GM12875 (cell line): ENCODE data around the gene SFSWAP.
"Not testable (repeated sequence)": the region's sequence is repeated elsewhere in the genome, so short reads cannot be mapped to it uniquely, and the experiment has no call there.

ENCODE experiments used
- H3K4me3 ChIP-seq: one replicate; pipeline ENCODE4 v1.5.1; 2011; ENCODE audit warnings: low read depth, low read length, control low read depth
- TF ChIP-seq, protein P1 (sequence below): IDR thresholded peaks from 2 replicates; pipeline ENCODE4 v1.5.1; 2011; ENCODE audit warnings: low read depth, mild to moderate bottlenecking, control low read depth, inconsistent platforms, low read length, moderate library complexity, borderline replicate concordance; ENCODE audit not compliant: insufficient read depth

SFSWAP gene

DNA sequence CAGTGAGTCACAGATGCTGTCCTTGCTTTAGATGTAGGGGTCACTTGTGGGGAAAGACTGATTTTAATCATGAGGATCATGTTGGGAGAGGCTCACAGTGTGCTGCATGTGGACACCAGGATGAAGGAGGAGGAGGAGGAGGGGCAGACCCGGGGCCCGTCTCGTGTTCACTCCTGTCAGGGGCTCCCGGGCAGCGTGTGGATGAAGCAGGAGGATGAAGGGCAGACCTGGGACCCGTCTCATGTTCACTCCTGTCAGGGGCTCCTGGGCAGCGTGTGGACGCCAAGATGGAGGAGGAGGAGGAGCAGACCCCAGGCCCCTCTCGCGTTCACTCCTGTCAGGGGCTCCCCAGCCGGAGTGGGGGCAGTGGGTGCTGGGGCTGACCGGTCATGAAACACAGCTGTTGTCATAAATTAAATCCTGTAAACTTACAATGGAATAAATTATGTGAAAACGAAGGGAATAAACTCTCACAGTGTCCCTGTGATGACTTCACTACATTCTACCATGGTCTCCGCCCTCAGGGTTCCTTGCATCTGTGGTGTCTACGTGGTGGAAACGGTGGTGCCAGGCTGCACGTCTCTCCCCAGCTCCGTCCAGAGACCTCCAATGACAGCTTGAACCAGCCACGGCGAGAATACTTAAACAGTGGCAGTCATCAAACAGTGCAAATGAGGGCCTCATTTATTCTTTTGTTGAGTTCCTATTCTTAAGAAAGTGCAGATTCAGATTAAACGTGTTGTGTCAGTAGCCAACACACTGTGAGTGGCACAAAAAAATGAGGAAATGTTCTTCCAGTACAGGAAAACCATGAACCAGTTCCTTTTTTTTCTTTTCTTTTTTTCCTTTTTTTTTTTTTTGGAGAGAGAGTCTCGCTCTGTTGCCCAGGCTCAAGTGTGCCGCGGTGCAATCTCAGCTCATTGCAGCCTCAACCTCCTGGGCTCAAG is 37.7 kb upstream of the SFSWAP start:
- H3K4me3 ChIP-seq: no peak overlapping the region
- TF ChIP-seq, protein P1, sequence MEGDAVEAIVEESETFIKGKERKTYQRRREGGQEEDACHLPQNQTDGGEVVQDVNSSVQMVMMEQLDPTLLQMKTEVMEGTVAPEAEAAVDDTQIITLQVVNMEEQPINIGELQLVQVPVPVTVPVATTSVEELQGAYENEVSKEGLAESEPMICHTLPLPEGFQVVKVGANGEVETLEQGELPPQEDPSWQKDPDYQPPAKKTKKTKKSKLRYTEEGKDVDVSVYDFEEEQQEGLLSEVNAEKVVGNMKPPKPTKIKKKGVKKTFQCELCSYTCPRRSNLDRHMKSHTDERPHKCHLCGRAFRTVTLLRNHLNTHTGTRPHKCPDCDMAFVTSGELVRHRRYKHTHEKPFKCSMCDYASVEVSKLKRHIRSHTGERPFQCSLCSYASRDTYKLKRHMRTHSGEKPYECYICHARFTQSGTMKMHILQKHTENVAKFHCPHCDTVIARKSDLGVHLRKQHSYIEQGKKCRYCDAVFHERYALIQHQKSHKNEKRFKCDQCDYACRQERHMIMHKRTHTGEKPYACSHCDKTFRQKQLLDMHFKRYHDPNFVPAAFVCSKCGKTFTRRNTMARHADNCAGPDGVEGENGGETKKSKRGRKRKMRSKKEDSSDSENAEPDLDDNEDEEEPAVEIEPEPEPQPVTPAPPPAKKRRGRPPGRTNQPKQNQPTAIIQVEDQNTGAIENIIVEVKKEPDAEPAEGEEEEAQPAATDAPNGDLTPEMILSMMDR: no peak

DNA sequence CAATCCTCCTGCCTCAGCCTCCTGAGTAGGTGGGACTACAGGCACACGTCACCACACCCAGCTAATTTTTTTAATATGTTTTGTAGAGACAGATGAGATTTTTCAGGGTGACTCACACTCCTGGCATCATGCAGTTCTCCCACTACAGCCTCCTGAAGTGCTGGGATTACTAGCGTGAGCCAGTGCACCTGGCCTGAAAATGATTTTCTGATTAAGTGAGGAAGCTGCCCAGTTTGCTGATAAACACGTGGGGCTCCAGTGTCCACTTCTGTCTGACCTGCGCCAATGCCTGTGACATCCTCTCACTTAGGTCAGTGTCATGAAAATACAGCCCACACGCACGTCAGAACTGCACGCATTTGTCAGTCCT is 37.0 kb upstream of the SFSWAP start:
- TF ChIP-seq, protein P1: no peak
- no peak overlapping the region for H3K4me3 ChIP-seq

DNA sequence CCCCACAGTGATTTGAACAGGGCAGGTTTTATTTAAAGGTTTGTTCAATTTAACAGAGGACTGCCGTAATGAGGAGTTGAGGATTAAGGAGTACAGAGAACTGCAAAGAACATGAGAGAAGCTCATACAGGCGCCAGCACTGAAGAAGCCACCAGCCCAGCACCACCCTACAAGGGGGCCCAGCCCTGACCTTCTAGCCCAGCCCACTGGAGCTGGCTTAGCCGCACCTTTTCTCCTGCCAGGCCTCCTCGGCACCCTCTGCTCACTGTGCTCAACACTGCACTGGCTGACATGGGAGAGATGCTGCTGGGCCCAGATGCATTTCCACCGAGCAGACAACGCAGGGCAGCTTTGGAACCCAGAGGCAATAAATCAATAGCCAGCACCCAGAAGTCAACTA is 36.5 kb upstream of the SFSWAP start:
- H3K4me3 ChIP-seq: no peak overlapping the region
- TF ChIP-seq, protein P1: no peak

DNA sequence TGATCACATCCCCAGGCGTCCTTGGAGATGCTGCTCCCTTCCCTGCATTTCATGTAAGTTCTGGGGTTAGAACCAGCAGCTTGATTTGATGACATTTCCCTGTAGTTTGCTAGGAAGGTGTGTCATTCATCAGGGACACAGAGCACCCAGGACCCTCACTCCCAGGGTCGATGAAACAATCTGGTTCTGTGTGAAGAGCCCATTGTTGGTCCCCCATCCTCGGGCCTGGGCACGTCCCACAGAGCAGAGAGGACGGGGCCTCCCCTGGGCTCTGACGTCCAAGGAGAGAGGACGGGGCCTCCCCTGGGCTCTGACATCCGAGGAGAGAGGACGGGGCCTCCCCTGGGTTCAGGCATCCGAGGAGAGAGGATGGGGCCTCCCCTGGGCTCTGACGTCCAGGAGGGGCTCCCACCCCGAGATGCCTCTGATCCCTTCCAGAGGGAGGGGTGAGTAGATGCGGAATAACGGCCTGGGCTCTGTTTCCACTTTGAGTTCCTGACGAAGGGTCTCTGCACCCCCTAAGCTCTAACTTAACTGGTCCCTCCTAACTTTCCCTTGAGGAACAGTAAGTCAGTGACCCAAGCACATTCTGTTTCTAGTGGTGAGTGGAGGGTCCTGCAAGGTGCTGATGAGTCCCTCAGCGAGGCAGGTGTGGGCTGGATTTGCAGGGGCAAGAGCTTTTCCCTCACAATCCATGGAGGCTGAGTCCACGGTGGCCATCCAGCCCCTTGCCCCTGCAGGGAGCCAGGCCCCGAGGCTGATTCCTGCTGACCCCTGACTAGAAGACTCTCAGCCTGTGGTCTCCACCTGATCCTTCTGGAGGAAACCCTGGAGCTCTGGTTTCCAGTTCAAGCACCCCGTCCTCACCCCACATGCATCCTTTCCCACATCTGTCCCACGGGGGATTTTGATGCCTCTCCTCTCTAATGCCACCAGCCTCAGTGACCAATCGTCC is 35.5 kb upstream of the SFSWAP start:
- TF ChIP-seq, protein P1: no peak

DNA sequence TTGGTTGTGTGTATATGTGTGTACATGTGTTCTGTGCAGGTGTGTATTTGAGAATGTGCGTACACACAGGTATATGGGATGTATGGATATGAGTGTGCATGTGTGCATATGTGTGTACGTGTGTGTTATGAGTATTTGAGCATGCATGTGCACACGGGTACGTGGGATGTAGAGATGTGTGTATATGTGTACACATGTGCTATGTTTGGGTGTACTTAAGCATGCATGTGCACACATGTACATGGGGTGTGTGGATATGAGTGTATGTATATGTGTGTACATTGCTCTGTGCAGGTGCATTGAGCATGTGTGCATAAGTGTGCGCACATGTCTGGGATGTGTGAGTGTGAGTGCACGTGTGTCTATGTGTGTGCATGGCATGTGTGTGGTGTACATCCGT is 34.3 kb upstream of the SFSWAP start:
- no peak overlapping the region for H3K4me3 ChIP-seq
- TF ChIP-seq, protein P1: no peak

More for the DNA sequence above, 35.5 kb upstream of the SFSWAP start:
- no peak overlapping the region for H3K4me3 ChIP-seq

DNA sequence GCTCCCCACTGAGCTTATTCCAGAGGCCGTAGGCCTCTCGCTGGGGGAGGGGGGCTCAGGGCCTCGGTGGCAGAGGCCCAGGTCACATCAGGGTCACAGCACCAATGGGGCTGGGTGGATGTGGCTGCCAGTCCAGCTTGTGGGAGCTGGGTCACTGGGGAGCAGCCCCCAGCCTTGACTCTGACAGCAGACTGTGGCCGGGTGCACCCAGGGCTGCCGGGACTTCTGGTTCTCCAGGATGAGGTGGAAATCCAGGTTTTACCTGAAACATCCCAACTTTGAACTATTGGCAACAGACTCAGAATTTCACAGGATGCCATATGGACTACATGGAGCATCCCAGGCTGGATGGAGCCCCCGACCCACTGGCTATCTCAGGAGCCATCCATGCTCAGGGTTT is 33.8 kb upstream of the SFSWAP start:
- H3K4me3 ChIP-seq: not testable (repeated sequence)

DNA sequence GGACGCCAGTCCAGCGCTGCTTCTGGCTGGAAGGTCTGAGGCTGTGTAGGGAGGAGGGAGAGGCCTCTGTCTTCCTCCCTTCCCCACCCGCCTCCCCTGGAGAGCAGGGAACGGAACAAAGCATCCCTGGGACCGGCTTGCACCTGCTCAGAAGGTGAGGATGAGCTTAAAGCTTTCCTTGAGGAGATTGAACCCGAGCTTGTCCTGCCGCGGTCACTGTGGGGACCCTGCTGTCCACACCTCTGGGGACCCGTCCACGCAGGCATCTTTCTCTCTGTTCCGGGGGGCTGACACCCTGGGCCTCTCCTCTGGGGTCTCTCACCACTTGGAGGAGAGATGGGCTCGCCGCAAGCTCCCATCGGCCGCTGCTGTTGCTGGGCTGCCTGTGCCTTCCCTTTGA is 33.2 kb upstream of the SFSWAP start:
- TF ChIP-seq, protein P1: no peak

DNA sequence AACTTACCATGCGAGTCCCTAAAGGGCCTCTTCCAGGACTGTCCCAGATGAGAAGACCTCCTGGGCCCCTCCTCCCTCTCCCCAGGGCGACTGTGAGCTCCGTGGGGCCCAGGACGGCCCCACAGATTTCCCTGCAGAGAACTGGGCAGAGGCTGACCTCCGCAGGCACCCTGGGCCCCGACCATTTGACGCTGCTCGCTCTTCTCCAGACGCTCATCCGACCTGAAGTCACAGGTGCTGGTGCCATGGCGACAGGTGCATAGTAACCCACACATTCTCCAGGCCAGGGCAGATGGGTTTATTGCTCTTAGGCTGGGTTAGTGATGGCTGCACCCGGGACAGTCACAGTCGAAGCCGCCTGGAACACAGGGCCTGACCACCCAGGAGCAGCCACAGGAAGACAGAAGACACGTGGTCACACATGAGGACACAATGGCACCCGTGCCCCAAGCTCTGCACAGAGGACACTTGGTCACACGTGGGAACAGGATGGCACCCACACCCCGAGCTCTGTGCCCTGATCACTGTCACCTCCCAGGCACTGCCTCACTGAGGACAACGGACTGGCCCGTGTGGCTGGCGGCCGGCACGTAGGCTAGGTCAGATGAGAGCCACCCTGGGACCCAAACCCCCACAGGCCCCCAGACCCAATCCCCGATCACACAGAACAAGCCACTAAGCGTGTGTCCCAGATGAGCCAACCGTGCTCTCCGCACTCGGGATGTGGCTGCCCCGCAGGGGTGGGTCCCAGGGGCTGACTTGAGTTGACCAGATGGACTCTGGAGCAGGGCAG is 32.3 kb upstream of the SFSWAP start:
- not testable (repeated sequence) for H3K4me3 ChIP-seq

More for the DNA sequence above, 33.2 kb upstream of the SFSWAP start:
- no peak overlapping the region for H3K4me3 ChIP-seq

DNA sequence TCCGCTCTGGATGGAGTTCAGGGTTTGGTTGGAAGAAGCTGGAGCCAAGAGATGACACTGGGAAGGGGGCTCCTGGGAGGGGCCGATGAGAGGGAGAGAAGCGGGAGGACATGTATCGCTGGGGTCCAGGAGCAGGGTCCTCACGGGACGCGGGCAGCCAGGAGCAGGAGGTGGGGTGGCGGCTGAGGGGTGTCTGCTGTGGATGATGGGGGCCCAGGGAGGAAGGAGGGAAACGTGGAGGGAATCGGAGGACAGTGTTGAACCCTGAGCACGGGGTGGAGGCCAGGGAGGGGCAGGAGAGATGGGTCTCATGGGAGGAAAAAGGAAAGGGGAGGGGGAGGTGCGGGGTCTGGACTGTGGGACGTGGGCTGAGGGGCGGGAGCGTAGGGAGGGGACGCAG is 31.7 kb upstream of the SFSWAP start:
- not testable (repeated sequence) for H3K4me3 ChIP-seq

DNA sequence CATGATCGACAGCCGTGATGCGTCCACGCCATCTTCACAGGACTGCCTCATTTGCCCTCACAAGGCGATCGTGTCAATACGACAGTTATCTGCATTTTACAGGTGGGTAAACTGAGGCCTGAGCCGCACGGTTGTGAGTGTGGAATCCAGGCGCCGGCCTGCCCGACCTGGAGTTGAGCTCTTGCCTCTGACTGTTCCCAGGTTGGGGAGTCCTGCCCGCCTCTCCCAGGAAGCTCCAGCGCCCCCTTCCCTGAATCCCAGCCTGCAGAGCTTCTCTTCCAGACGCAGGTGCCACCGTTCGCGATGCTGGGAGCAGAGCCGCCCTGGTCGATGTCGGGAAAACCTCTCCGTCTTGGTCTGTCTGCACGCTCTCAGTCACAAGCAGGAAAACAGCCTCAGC is 31.1 kb upstream of the SFSWAP start:
- H3K4me3 ChIP-seq: not testable (repeated sequence)
